HG02678 (cell line): Measurements from ENCODE around the gene SLC12A4.
"Not testable (repeated sequence)": the region's sequence is repeated elsewhere in the genome, so short reads cannot be mapped to it uniquely, and the experiment has no call there.

Experiments used
- ATAC-seq: cut with Tn5 transposase; IDR thresholded peaks from one replicate; pipeline ENCODE4 v1.9.1; 2021; ENCODE audit warnings: mild to moderate bottlenecking, moderate library complexity; ENCODE audit not compliant: unreplicated experiment

The SLC12A4 gene

DNA sequence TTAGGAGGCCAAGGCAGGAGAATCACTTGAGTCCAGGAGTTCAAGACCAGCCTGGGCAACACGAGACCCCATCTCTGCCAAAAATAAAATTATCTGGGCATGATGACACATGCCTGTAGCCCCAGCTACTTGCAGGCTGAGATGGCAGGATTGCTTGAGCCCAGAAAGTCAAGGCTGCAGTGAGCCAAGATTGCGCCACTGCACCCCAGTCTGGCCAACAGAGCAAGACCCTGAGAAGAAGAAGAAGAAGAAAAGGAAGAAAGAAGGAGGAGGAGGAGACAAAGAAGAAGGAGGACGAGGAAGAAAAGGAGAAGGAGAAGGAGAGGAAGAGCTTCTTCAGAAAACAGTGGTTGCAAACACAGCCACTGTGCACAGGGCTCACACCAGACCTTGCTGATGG, 20.2 kb upstream of the SLC12A4 start:
- no peak for ATAC-seq

DNA sequence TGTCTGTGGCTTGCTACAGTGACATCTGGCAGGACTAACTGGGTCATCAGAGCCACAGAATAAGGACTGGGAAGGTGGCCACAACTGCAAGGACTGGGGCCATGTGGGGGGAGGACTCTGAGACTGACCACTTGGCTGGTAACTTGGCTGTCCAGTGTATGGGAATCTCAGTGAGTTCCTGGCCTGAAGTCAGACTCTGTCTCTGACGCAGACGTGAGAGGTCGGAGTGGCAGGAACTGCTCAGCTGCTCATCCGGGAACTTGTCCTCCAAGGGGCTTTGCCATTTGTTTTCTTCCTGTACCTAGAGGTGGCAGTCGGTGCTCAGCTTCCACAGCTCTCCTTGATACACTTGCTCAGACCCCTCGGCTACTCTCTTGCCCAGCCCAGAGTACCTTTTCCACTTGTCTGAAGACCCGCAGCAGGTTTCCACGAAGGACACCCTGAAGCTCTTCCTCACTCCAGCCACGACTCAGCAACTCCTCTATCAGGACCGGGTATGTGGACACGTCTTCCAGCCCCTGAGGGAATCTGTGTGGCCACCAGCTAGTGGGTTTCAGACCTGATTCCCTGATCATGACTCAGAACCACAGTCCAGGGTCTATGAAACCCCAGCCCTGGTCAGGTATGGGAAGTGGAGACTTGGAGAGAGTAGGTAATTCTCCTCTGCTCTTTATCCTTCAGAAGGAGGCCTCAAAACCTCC, 19.2 kb upstream of the SLC12A4 start:
- ATAC-seq = no peak

DNA sequence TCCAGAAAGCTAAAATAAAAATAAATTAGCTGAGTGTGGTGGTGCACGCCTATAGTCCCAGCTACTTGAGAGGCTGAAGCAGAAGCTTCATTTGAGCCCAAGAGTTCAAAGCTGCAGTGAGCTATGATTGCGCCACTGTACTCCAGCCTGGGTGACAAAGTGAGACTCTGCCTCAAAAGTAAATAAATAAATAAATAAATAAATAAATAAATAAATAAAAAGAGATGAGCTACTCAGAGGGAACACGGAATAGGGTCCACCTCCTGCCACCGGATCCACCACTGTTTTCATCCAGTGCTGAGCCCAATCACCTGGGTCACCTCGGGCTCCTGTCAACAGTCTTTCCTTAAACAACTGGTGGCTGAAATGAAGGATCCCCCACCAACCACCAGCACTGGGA, 18.5 kb upstream of the SLC12A4 start:
- ATAC-seq = no peak

DNA sequence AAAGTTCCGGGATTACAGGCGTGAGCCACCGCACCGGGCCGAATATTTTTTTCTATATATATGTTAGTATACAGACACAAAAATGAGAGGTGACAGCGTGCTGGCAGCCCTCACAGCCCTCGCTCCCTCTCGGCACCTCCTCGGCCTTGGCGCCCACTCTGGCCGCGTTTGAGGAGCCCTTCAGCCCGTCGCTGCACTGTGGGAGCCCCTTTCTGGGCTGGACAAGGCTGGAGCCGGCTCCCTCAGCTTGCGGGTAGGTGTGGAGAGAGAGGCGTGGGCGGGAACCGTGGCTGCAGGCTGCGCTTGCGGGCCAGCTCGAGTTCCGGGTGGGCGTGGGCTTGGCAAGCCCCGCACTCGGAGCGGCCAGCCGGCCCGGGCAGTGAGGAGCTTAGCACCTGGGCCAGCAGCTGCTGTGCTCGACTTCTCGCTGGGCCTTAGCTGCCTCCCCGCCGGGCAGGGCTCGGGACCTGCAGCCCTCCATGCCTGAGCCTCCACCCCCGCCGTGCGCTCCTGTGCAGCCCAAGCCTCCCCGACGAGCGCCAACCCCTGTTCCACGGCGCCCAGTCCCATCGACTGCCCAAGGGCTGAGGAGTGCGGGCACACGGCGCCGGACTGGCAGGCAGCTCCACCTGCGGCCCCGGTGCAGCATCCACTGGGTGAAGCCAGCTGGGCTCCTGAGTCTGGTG, 13.7 kb upstream of the SLC12A4 start:
- no peak for ATAC-seq

DNA sequence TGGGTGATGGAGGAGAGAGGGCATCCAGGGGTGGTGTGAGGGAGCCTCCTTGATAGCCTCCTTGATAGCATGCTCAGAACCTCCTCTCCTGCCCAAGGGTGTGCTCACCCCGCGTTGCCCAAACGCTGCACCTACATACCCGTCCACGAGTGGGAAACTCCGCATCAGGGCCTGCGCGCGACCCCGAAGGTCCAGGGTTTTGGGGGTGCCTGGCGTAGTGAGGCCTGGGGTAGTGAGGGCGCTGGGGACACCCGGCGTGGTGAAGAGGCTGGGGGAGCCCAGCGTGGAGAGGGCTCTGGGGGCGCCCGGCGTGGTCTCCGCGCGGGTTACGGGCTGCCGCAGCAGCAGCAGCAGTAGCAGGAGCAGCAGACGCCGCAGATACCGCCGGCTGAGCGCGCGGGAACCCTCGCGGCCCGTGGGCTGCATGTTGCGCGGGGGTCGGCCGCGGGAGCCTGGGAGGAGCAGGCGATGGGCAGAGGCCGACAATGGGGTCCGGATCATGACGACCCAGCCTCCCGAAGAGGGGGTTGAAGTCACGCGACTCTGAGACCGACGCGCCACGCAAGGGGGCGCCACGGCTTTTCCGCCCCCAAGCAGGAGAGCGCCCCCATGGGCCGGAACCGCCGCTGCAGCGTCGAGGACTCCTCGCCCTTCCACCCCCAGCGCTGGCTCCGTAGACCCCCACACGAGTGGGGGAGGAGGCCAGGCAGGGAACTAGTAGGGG, 11.7 kb upstream of the SLC12A4 start, which contains the start of gene DPEP3:
Gene DPEP3 (minus strand): TSS at position 545 of the 724 bp plus-strand sequence. CDS start 119 bp downstream, at position 426.
- no peak for ATAC-seq

DNA sequence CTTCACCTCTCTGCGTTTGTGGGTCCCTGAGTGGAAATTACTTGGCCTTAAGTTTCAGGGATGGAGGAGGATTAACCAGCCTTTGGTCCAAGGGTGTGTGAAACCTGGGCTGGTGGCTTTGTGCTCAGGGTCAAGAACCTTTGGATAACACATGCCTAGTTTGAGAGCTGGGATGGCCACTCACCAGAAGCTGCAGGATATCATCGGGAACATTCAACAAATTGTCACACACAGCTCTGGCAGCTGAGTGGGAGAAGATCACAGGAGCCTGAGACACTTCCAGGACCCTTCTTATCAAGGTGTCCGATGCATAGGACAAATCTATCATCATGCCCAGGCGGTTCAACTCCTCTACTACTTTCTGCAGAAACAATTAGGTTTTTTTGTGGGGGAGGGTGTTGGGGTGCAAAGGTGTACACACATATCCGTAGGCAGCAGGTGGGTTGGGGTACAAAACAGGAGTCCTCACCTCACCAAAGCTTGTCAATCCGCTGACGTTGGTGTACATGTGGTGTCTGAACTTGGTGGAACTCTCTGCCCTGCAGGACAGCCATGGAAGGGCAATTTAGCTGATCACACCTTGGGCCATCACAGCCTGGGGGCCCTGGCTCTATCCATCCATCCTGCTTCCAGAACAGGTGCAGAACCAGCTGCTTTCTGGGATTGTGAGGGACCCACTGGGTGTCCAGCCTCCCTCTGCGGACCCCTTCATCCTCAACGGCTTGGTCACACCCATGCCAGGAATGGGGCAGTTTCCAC, 9.2 kb upstream of the SLC12A4 start:
- ATAC-seq = no peak

DNA sequence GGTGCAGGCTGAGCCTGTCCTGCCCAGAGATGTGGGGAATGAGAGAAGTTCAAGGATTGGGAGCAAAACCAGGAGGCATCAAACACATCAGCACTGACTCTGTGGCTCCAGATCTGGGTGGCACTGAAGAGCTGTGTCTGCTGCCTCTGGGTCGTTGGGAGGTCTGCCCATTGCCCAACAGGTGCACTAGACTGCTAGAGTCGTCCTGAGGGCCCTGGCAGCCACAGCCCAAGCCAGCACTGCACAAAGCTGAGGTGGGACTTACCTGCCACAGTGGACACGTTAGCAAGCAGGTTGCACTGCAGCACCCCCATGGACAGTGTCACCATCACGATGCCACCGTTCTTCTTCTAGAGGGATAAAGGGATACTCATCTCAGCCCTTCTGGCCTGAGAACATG, 8.6 kb upstream of the SLC12A4 start:
- ATAC-seq = no peak

DNA sequence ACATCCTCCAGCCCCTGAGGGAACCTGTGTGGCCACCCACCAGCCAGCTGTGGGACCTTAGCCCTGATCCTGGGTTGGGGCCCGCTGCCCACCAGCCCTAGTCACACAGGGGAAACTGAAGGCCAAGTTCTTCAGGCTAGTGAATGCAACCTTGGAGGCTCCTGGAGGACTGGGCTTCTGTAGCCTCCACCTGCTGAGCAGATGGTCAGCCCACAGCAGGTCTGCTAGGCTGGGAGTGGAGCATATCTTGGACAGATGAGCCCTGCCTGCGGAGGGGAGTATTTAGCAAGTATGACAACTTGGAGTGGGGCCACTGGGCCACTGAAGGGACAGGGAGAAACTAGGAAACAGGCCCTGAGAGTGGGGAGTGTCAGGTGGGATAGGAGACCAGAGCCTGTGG, 7.8 kb upstream of the SLC12A4 start:
- no peak for ATAC-seq

DNA sequence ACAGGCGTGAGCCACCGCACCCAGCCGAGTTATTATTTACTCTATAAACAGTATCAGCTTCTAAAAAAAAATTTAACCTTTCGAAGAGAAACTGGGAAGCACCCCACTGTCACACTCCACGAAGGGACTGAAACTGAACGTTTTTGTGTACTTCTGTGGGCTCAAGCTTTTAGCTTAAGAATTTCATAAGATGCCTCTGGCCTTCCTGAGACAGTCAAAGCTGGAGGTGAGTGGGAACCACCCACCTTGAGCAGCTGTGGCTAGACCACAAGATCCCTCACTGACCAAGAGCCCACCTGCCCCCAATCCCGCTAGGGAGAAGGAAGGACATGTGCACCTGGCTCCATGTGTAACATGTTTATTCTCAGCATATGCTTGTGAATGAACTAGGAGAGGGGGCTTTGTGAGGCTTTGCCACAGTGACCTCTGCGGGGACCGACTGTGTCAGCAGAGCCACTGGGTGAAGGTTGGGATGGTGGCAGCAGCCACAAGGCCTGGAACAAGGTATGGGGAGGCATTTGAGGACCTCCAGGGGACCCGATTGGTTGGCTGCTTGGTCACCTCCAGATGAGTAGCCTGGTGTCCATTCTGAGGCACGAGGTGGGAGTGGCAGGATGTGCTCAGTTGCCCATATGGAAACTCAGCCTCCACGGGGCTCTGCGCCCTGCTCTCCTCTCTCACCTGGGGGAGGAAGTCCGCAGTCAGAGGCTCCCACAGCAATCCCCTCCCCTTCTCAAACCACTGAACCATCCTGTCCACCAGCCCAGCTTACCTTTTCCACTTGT, 7.1 kb upstream of the SLC12A4 start:
- ATAC-seq = no peak

DNA sequence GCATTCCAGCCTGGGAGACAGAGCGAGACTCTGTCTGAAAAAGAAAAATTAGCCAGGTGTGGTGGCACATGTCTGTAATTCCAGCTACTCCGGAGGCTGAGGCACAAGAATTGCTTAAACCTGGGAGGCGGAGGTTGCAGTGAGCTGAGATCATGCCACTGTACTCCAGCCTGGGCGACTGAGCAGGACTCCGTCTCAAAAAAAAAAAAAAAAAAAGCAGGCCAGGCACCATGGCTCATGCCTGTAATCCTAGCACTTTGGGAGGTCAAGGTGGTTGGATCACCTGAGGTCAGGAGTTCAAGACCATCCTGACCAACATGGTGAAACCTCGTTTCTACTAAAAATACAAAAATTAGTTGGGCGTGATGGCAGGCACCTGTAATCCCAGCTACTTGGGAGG, 3.8 kb upstream of the SLC12A4 start:
- not testable (repeated sequence) for ATAC-seq

DNA sequence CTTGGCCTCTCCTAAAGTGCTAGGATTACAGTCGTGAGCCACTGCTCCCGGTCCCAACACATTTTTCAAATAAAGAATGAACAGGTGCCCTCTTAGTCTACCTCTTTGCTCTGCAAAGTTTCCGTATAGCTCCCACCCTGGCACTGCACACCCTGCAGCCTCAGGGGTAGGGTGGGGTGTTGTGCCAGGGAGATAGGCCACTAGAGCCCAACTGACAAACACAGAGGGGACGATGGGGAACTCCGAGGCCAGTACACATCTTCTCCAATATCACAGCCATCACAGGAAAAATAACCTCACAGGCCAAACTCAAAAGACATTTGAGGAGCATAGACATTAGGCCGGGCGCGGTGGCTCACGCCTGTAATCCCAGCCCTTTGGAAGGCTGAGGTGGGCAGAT, 2.7 kb upstream of the SLC12A4 start:
- ATAC-seq = no peak

DNA sequence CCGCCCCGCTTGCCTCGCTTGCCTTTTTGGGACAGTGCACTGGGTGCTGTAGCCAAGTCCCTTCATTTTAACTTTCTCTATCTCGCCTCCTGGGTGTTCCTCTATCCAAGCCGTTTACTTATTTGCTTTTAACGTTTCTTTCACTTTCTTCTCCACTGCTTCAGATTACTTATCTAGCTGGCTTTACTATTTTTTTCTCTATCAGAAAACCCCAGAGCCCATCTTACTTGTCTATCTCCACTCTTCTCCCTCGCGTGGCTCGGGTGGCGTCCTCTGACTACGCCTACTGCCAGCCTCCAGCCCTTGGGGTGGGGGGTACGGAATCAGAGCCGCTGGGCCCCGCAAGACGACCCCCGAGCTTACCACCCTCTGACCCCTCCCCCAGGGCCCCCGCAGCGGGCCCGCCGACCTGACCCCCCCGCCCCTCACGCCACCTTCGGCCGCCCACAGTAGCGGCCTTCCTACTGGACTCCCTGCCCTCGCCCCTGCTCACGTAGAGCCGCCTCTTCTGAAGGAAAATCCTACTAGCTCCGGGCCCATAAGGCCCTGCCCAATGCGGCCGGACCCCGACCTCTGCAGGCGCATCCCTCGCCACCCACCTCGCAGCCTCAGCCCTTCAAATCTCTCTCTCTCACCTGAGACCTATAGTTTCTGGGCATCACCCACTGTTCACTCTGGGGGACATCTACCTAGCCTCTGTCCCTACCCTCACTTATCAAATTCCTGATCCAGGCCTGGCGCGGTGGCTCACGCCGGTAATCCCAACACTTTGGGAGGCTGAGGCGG, 1.0 kb upstream of the SLC12A4 start:
- ATAC-seq = no peak

DNA sequence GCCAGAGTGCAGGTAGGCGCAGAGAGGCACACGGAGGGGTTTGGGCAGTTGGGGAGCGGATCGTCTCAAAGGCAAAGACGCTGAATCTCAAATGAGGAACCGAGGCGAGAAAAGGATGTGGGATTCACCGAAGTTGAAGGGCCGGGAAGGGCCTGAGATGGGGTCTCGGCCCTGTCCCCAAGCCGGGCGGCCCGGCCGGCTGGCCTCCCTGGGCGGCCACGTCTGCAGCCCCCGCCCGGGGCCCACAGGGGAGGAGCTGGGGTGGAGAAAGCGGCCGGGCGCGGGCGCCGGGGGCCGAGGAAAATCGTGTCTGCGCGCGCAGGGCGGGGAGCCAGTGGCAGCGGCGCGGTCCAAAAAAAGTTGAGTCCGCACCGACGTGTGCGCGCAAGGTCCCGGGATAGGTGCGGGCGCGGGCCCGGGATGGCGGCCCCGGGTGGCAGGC, 458 bp downstream of the SLC12A4 start:
- peak; percentile 24 for ATAC-seq

DNA sequence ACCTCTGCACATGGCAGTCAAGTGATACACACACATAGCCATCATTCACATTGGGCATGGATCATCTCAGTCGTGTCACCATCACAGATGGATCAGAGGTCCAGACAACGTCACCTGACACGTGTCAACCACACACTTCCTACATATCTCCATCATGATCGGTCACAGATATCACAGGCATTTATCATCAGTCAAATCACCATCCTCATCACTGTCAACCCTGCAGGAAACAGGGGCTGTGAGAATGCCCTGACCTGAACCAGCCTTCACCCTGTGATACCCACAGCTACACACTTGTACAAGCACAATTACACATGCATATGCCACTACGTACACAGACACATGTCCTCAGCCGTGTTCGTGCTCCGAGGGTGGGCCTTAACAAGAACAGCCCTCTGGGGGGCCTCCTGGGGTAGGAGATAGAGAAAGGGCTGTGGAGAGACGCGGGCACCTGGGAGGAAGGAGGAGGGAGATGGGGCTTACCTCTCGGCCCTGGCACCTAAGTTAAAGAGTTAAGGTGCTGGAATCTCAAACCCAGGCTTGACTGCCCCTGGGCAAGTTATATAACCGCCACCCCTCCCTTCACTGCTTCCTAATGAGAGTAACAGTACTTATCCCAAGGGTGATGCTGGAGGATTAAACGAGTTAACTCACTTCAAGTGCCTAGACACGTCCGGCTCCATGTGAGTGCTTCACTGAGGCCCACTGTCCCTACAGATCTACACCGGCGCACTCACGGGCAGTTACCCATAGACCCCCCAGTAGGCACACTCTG, 1.1 kb downstream of the SLC12A4 start:
- no peak for ATAC-seq

DNA sequence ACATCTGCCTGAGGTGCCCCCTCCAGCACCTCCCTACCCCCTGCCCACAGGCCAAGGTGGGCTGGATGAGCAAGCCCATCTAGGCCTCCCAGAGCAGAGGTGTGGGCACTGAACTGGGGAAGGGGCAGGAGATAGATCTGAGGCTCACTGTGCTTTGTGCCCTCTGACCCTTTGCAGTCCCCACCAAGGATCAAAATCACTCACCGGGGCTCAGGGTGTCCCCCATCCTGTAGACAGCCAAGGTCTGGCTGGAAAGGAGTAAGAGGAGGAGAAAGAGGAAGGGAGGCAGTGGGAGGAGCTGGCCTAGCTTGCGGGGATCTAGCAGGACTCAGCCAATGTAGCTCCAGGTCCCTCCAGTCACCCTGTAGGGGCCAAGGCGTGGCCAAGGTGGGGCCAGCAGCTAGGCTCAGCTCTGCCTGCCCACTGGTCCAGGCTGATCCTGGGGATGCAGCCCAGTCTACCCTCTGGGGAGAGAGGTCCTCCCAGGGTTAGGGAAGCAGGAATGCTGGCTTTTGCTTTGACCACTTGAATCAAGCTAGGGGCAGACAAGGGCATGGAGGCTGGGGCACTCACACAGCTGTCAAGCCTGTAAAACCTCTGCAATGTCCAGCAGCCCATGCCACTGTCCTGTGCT, 1.8 kb downstream of the SLC12A4 start:
- ATAC-seq = no peak

DNA sequence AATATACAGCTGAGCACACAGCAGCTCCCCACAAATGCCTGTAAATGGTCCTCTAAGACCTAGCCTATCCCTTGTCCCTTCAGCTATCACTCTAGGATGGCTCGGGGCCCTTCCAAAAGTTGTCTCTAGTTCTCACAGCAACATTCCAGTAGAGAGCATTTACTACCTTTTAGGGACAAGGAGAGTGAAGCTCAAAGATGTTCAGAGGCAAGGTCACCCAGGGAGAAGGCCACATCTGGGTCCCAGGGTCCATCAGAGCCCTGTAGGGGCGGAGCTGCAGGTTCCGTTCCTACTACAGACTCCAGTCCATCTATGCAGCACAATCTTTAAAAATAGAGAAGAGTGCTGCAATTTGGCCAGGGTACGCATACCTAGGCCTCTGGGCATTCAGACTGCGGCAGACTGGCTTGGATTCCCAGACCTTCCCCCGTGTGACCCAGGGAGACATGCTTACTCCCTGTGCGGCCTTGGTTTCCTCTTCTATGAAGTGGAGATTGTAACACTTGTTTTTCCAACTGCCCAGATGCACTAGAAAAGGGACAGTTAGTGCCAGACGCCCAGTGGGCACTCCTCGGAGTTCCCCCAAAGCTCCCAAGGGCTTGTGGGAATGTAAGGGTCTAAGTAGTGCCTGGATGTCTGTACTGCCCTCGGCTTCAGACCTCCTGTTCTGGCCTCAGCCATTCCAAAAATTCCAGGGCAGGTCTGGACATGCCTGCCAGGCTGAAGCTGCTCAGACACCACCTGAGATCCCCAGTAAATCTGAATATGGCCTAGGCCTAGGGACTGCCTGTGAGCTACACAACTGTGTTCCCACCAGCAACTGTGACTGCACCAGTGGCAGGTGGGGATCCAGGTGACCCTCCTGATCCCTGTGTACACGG, 2.5 kb downstream of the SLC12A4 start:
- no peak for ATAC-seq

DNA sequence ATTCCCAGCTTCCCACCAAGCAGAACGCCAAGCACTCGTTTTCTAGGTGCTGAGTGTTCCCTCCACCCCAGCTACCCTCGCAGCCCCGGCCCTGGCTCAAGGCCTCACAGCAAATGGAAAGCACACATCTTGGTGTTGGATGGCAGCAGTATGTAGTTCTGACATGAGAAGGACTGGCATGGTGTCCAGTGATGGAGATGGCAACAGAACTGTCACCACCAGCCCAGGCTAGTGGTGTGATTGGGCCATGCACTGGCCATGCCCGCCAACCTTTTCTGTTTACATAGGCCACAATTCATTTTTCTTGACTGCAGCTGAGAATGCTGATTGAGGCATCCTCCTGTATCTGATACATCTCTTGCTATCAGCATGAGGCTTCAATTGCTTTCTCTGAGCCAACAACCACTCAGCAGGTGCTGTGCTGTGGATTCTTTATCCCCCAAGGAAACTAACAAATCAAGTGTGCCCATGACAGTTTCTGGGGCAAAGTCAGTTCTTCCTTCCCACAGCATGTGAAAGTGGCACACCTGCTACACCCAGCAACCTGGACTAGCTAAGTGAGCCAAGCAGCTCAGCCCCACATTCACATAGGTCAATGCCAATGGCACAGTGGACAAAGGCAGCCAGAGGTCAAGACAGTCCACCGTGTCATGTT, 3.8 kb downstream of the SLC12A4 start:
- no peak for ATAC-seq
